ENCODE results near the gene SH3BGRL2.
"Not testable (repeated sequence)": the region's sequence is repeated elsewhere in the genome, so short reads cannot be mapped to it uniquely, and the experiment has no call there.

The SH3BGRL2 gene

GRCh38 chr6:79614326-79615305 is 16.5 kb upstream of the SH3BGRL2 start:
- DNase-seq, result no peak

GRCh38 chr6:79617518-79617941 is 13.6 kb upstream of the SH3BGRL2 start:
- no peak for DNase-seq

GRCh38 chr6:79618425-79618824 is 12.7 kb upstream of the SH3BGRL2 start:
- DNase-seq, result not testable (repeated sequence)

- DNase-seq, result no peak
Measured at GRCh38 chr6:79621579-79621978, 9.6 kb upstream of the SH3BGRL2 start.

DNA sequence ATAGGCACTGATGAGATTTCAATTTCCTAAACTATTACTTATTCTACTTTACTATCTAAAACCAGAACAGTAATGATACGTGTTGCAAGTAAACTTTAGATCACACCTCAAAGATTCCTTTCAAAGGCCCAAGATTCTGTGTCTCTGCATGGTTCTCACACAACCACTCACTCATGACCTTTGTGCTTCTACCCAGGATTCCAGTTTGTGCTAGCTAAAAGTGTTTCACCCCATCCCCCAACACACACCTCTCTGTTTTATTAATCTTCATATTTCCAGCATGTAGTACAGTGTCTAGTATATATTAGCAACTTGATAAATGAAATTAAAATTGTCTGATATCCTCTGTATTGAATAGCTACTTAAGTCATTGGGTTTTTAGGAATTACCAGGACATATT is 8.8 kb upstream of the SH3BGRL2 start:
- DNase-seq, result no peak

GRCh38 chr6:79623106-79623505 is 8.0 kb upstream of the SH3BGRL2 start:
- no peak for DNase-seq

GRCh38 chr6:79625746-79626145 is 5.4 kb upstream of the SH3BGRL2 start:
- DNase-seq, result no peak

DNA sequence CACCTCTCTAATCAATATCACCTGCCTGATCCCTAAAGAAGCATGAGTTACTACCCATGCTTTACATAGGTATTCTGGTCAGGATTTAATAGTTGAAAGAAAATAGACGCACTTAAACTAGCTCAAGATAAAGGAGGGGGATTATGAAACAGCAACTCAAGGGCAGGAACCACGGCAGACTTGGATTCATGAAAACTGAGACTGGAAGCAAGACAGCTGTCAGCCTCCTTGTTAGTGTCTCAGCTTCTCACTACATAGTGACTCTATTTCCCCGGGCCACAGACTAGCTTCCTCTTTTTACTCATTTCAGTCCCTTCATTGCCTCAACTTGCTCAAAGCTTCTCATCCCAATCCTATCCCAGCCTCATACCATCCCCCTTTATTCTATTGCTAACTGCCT is 4.3 kb upstream of the SH3BGRL2 start:
- no peak for DNase-seq

GRCh38 chr6:79627422-79627821 is 3.7 kb upstream of the SH3BGRL2 start:
- DNase-seq, result no peak

DNA sequence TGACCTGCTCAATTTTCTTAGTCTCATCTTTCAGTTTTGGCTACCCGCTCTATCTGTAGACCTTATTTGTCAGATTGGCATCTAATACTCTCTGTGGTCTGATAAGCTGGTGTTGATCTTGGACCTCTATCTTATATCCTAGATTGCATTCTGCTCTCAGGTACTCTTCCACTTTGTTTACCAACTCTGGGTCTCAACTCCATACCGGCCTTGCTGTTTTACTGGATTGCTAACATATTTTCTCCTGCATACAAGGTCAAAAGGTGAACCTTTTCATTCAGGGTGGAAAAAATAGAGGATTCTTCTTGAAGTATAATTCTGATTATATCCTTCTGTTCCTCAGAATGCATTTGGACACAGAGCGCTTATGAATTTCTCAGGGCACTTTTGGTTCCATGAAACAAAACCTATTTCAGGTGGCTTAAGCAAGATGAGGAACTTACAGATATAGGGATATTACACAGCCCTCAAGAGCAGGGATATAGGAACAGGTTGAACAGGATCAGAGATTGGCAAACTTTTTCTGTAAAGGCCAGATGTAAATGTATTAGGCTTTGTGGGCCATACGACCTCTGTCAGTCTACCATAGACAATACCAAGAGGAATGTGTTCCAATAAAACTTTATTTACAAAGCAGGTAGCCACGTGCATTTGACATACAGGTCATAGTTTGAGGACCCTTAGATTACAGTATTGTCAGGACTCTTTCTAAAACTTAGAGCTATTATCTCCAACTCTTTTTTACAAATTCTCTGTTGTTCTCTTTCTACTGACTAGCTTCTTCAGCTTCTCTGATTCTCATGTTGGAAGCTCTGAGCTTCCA is 2.5 kb upstream of the SH3BGRL2 start:
- no peak for DNase-seq

DNA sequence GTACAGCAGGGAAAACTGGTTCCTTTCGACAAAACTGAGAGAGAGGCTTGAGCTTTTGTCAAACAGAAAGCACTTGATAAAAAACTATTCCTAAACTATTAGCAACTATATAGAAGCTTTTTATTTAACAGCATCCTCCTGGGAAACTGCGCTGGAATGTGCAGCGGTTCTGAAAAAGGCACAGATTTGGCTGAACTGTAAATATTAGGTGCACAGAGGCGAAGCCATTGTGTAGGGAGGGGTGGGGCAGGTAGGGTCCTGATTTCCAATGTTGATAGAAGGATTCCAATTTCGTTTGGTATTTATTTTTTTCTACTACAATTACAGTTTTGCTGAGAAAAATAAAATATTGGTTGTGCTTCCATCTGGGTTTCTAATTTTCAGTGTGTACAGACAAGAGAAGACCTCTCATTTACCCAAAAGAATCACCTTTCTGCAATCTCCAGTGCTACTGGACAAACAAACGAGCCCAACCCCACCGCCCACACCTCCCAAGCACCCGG is 698 bp upstream of the SH3BGRL2 start:
- no peak for DNase-seq

DNA sequence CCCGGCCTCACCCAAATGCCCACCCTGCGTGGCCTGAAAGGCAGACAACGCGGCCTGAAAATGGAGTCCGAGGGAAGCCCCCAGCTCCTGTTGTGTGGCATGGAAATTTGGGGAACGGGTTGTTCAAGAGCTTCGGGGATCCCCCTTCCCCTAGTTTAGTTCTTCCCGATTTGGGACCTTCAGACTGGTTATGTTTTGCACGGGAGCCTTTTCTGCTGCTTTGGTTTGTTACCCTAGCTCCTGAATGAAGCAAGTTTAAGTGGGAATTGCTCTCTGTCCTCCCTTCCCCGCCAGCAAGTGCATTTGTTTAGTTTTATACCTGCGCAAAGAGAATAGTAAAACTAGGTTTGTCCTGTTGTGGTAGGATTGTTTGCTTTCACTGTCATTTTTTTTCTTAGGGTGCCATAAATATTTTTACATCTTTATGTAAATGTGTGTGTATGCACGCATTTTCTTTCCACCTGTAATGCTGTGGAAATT is 604 bp downstream of the SH3BGRL2 start:
- no peak for DNase-seq

DNA sequence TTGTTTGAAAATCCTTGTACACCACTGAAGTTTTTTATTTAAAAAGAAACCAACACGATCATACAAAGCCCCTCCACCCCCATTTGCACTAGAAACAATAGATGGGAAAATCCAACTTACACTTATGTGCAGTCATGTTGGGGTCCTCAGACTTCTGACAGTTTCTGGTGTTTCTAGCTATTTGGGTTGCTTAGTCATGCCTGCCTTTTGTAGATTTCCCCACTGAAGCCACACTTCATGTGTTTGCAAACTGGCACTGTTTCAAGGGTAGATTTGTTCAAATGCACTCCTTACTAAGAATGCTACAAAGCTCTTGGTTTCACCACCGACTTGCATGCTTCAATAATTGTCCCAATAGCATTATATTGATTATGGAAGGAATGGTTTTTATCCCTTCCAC is 1.5 kb downstream of the SH3BGRL2 start:
- DNase-seq, result no peak

DNA sequence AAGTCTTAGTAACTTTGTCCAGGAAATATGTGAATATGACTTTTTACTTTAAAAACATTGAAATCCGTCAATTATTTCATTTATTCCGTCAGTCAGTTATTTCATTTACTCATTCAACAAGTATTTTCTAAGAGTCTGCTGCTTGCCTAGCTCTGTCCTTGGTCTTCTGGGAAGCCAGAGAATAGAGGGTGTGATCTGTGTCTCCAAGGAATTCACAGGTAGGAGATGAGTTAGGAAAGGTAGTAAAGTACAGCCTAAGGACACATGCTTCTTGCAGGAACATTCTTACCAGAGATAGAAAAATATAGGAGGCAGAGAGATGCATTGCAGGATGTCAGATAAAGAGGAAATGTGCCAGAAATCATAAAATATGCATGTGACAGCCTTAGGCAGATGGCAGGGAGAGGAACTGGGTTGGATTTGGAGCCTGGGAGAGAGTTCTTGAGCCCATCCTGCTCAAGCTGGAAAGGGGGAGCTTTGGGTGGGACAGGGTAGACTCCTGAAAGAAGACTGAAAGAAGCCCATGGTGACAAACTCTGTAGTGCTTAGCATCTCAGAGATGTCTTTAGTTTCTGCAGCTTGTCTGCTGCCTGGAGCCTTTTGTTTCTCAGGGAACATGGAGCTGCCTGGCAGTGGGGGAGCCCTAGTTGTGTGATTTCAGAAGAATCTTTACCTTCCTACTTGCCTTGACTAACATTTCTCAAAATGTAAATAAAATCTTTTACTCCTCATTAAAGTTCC is 3.5 kb downstream of the SH3BGRL2 start:
- no peak for DNase-seq

- DNase-seq, result no peak
Measured at GRCh38 chr6:79635232-79635543, 4.1 kb downstream of the SH3BGRL2 start.

GRCh38 chr6:79636673-79637072 is 5.5 kb downstream of the SH3BGRL2 start:
- no peak for DNase-seq

DNA sequence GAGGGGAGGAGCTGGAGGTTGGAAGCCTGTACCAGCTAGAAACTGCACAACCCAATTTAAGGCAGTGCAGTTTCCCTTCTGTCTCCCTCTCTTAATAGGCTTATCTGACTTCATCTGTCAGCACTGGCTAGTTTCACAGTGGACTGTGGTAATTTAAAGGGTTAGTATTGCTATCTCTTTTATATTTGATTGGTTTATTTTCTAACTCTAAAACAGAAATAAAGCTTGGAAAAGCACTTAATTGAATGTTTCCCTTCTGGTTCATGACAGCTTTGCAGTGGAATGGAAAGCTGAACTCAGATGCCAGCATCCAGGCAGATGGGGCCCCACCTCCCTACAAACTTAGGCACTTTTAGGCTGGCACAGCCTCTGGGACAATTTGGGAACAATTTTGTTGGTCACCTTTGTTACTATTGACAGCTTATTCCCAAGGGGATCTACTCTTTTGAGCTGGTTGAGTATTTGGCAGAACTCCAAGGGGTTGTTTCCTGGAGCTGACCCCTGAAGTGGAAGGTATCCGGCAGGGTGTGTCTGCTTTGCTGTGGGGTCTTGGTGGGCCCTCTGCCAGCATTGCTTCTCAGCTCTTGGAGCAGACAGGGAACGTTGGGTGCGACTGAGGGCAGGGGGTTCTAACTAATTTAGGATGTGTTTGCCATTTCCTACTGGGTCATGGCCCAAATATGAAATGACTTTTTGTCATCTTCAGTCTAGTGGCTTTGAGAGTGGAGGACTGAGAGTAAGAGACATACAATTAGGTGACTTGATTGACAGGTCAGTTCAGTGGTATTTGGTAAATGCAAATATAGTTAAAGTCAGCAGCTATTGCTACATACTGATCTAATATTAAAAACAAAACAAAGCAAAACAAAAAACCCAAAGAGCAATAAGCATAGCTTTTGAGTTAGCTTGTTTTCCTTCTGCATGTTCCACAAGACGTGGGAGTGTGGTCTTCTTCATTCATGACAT is 9.3 kb downstream of the SH3BGRL2 start:
- no peak for DNase-seq

GRCh38 chr6:79646006-79646405 is 14.9 kb downstream of the SH3BGRL2 start:
- DNase-seq, result no peak

- DNase-seq, result no peak
Measured at GRCh38 chr6:79646561-79646960, 15.4 kb downstream of the SH3BGRL2 start.

DNA sequence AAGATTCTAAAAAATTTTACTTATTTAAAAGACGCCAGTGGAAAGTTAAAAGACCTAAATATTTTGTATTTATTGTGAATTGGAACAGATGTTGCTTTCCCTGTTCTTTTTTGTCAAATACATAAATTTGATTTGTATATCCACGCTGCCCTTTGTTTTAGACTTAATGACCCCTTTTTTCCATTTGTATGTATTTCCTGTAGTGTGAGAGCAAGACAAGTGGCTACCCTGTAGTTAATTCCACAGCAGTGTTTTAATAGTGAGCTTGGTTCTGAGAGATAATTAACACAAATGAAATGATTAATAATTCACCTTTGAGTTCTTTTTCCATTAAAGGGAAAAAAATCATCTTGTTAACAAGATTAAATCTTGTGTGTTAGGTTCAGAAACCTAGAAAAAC is 16.6 kb downstream of the SH3BGRL2 start:
- no peak for DNase-seq

DNA sequence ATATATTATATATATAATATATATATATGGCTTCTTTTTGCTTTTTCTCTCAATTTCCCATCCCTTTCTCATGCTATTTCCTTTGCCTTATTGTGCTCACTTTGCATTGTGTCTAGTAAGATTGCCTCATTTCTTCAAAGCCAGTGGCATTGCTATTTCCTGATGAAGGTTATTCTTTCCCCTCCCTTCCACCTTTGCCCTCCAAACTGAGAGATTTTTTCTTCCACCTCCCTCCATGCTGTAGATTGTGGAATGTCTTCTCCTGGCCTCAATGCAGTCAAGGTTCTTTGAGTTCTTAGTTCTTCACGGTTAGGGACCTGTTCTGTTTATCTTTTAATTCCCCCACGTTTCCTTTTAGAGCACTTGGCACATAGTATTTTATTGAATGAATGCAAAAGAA is 17.2 kb downstream of the SH3BGRL2 start:
- no peak for DNase-seq

DNA sequence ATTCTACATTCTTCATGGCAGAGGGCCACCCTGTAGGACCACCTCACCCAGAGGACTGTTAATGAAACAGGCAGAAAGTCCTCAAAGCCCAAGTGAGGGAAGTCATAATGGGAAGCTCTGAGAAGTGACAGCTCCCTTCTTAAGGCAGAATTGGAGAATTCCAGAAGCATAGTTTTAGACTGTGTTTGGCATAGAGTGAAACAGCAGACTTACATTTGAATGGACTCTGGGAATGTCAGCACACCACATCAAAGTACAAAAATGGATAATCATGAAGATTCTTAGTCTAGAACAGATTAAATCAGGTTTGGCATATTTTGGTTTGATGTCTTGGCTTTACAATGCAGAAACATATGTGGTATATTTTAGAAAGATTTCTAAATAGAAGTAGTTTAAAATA is 17.9 kb downstream of the SH3BGRL2 start:
- DNase-seq, result no peak
